ENCODE data around the gene ZC2HC1B. TPM values are rescaled to one million over a fixed set of nuclear protein-coding genes. Genes with fewer than 3 reads are reported as not detected.

Gene ZC2HC1B
- total RNA-seq, 1 donor from 2014 or later, result not detected

DNA sequence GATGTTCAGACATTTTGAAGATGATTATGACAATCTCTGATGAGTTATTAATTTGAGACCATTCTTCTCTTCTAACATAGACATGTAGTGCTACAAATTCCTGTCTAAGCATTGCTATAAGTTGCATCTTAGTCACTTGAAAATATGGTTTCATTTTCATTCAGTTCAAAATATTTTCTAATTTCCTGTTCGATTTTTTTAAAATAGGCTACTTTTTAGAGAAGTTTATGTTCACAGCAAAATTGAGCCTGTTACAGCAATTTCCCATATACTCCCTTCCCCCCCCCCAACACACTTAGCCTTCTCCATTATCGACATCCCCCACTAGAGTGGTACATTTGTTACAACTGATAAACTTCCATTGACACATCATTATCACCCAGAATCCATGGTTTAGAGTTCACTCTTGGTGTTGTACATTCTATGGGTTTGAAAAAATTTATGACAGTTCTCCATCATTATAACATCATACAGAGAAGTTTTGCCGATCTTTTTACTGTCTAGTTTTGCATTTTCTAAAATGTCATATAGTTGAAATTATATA is 112.6 kb downstream of the ZC2HC1B start:
- peaks cover 15% of the 10 kb centered on the region for H3K27me3 Mint-ChIP-seq (ENCODE audit: low read depth)
- H3K27ac Mint-ChIP-seq, result no peak overlapping the region
- H3K9me3 Mint-ChIP-seq, result no peaks in the 10 kb centered on the region
- H3K4me3 Mint-ChIP-seq (ENCODE audit: low read depth), result no peak overlapping the region
- intact Hi-C loops (cut with micrococcal nuclease), result no loop called here
- H3K36me3 Mint-ChIP-seq (ENCODE audit: low read depth), result no peaks in the 10 kb centered on the region
- no peak for DNase-seq (ENCODE audit: low spot score)
- H3K4me1 Mint-ChIP-seq (ENCODE audit: low read depth), result peaks cover 5% of the 10 kb centered on the region

GRCh38 chr6:143980921-143981320 is 116.6 kb downstream of the ZC2HC1B start:
- Mint-ChIP-seq H3K27me3 (ENCODE audit: low read depth) (peaks cover 7% of the 10 kb centered on the region), H3K36me3 (ENCODE audit: low read depth) (no peaks in the 10 kb centered on the region), H3K9me3 (no peaks in the 10 kb centered on the region), H3K4me3 (ENCODE audit: low read depth) (no peak overlapping the region), H3K4me1 (ENCODE audit: low read depth) (peaks cover 5% of the 10 kb centered on the region), H3K27ac (no peak overlapping the region)
- intact Hi-C loops (cut with micrococcal nuclease), result no loop called here
- no peak for DNase-seq (ENCODE audit: low spot score)

GRCh38 chr6:143982968-143983367 is 118.7 kb downstream of the ZC2HC1B start:
- intact Hi-C loops (cut with micrococcal nuclease), result no loop called here

GRCh38 chr6:143984666-143985065 is 120.4 kb downstream of the ZC2HC1B start:
- H3K27me3 Mint-ChIP-seq (ENCODE audit: low read depth), result peaks cover 6% of the 10 kb centered on the region
- H3K4me1 Mint-ChIP-seq (ENCODE audit: low read depth), result no peaks in the 10 kb centered on the region
- H3K9me3 Mint-ChIP-seq, result no peaks in the 10 kb centered on the region
- H3K4me3 Mint-ChIP-seq (ENCODE audit: low read depth), result no peak overlapping the region
- H3K36me3 Mint-ChIP-seq (ENCODE audit: low read depth), result no peaks in the 10 kb centered on the region
- DNase-seq (ENCODE audit: low spot score), result no peak
- no peak overlapping the region for H3K27ac Mint-ChIP-seq
- intact Hi-C loops (cut with micrococcal nuclease), result no loop called here

More at GRCh38 chr6:143982968-143983367, 118.7 kb downstream of the ZC2HC1B start:
- H3K9me3 Mint-ChIP-seq, result no peaks in the 10 kb centered on the region
- no peaks in the 10 kb centered on the region for H3K36me3 Mint-ChIP-seq (ENCODE audit: low read depth)
- H3K4me1 Mint-ChIP-seq (ENCODE audit: low read depth), result no peaks in the 10 kb centered on the region
- H3K27me3 Mint-ChIP-seq (ENCODE audit: low read depth), result peaks cover 6% of the 10 kb centered on the region
- no peak for DNase-seq (ENCODE audit: low spot score)
- H3K27ac Mint-ChIP-seq, result no peak overlapping the region
- no peak overlapping the region for H3K4me3 Mint-ChIP-seq (ENCODE audit: low read depth)

DNA sequence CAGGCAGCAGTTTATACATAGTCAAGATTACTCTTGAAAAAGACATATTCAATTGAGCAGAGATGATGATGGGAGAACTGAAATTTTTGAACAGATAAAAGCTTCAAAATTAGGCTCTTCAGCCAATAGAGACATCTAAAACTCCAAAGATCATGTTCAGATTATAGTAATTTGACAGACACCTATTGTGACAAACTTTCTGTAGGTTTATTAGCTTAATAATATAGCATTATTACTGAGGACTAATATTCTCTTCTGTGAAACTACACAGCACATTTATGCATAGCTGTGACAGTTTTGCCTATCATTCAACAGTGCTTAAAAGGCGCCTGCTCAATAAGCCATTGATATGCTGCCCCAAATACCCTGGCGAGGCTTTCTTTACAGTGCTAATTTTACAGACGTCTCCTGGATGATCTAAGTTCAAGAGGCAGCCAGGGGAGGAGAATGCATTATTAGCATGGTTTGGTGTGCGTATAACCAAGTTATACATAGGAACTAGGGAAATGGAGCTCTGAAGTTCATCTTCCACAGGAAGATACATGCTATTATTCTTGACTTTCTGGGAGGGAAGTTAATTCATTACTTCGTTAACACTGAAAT is 122.3 kb downstream of the ZC2HC1B start:
- peaks cover 3% of the 10 kb centered on the region for H3K27me3 Mint-ChIP-seq (ENCODE audit: low read depth)
- DNase-seq (ENCODE audit: low spot score), result no peak
- no peak overlapping the region for H3K4me3 Mint-ChIP-seq (ENCODE audit: low read depth)
- no peak overlapping the region for H3K27ac Mint-ChIP-seq
- no peaks in the 10 kb centered on the region for H3K9me3 Mint-ChIP-seq
- intact Hi-C loops (cut with micrococcal nuclease), result no loop called here
- H3K36me3 Mint-ChIP-seq (ENCODE audit: low read depth), result no peaks in the 10 kb centered on the region
- H3K4me1 Mint-ChIP-seq (ENCODE audit: low read depth), result no peaks in the 10 kb centered on the region

Other genes starting within 250 kb of the ZC2HC1B start
- gene PHACTR2, start 186.5 kb upstream of the ZC2HC1B start, total RNA-seq, result 41.0 and 45.4 TPM in 2 replicates
- gene LTV1, start 21.1 kb upstream of the ZC2HC1B start, total RNA-seq, result 41.2 and 44.7 TPM in 2 replicates
- gene PLAGL1, start 143.8 kb downstream of the ZC2HC1B start, total RNA-seq, result 15.1 and 15.7 TPM in 2 replicates
- 207 and 208 TPM in 2 replicates for gene SF3B5, start 231.1 kb downstream of the ZC2HC1B start, total RNA-seq